PFSK-1 (cell line): ENCODE results near the gene CMIP.

ENCODE experiments used
- POLR2AphosphoS5 ChIP-seq: IDR thresholded peaks from 2 replicates; pipeline ENCODE4 v1.6.1; 2012; ENCODE audit warnings: low read depth, mild to moderate bottlenecking, control low read depth, low read length, moderate library complexity
- SIN3A ChIP-seq: IDR thresholded peaks from 2 replicates; pipeline ENCODE4 v1.6.1; 2012; ENCODE audit warnings: mild to moderate bottlenecking, low read length, moderate library complexity, borderline replicate concordance; ENCODE audit not compliant: insufficient read depth
- TAF1 ChIP-seq: IDR thresholded peaks from 2 replicates; pipeline ENCODE4 v1.6.1; 2012; ENCODE audit warnings: low read length, control low read depth, borderline replicate concordance; ENCODE audit not compliant: insufficient read depth

DNA sequence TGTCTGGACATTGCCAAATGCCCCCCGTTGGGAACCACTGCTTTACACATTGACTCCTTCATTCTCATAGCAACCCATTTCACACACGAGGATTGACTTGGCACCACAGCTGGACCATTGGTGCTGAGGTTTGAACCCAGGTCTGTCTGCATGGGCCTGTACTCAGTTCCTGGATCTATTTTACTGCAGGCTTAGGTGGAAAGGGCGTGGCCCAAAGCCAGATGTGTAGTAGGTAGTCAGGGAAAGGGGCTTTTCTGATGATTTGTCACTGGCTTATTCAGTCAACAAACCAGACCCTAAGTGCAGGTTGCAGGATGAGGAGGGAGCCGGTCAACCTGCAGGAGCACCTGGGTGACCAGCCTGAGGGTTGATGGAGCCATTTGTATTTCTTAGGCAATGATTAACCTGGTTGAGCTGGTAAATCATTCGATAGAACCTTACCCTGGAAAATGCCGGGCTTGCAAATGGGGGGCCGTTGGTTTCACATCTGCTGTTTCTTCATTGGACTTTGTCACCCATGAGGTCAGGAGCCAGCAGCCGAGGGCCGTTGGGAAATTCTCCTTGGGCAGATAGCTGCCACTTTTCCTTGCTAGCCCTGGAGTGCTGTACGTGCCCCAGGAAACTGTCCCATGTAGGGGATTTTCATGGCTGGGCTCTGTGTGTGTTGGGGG, 104.4 kb downstream of the CMIP start:
- TF ChIP-seq TAF1 (no peak), POLR2AphosphoS5 (no peak), SIN3A (no peak)
